NCI-H2081 treated with DMSO at 0.1 percent for 48 hours (cell line): Measurements from ENCODE around the gene SEPHS2.
"Not testable (repeated sequence)": the region's sequence is repeated elsewhere in the genome, so short reads cannot be mapped to it uniquely, and the experiment has no call there.

Source experiments
- DNase-seq: peaks from one replicate; lab custom pipeline; 2025; lab: John Stamatoyannopoulos, UW

Gene SEPHS2, protein sequence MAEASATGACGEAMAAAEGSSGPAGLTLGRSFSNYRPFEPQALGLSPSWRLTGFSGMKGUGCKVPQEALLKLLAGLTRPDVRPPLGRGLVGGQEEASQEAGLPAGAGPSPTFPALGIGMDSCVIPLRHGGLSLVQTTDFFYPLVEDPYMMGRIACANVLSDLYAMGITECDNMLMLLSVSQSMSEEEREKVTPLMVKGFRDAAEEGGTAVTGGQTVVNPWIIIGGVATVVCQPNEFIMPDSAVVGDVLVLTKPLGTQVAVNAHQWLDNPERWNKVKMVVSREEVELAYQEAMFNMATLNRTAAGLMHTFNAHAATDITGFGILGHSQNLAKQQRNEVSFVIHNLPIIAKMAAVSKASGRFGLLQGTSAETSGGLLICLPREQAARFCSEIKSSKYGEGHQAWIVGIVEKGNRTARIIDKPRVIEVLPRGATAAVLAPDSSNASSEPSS

DNA sequence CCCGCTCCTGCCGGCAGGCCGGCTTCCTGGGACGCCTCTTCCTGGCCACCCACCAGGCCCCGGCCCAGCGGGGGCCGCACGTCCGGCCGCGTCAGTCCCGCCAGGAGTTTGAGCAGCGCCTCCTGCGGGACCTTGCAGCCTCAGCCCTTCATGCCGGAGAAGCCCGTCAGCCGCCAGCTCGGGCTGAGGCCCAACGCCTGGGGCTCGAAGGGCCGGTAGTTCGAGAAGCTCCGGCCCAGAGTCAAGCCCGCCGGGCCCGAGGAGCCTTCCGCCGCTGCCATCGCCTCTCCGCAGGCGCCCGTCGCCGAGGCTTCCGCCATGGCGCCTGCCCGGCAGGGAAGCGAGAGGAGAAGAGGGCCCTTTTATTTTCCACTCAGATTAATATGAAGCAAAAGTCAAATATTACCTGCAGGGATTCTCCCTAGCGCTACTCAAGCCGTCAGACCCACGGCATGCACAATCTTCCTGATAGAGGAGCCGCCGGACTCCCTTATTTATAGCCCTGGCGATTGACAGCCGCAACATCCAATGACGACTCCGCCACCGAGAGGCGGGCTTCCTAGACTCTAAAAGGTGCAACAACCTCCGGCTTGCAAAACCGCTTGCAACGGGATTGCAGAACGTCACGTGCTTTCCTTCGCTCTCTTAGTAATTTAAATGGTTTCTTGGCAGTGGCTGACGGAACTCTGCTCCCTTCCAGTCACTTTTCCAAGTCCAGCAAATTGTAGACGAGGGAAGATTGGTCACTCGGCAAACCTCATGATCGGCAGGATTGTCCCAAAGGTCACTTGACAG, at the start of gene SEPHS2:
Gene SEPHS2, minus strand, starts transcription at position 467 of the 795 bp plus-strand sequence. Its CDS starts 147 bp downstream, at position 320.
- peak; percentile 71 for DNase-seq

GRCh38 chr16:30494709-30495108, 49.0 kb upstream of the SEPHS2 start:
- DNase-seq: no peak

DNA sequence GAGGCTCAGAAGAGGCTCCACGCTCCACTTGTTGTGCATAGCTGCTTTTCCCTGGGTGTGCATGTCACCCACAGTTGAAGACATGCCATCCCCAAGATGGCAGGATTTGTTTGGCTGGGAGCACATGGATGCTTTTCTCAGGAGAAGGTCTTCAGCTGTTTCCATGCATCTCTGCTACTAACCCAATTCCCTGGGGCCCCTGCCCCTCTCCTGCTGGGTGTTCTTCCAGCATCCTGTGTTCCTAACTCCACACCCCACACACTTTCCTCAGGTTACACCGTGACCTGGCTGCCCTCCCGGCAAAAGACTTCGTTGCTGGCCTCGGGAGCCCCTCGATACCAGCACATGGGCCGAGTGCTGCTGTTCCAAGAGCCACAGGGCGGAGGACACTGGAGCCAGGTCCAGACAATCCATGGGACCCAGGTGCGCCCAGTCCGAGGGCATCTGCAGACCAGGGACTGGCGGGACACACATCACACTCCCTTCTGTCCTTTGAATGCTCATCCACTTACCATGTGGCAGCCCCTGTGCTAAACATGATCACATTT, 48.3 kb upstream of the SEPHS2 start:
- DNase-seq: no peak

DNA sequence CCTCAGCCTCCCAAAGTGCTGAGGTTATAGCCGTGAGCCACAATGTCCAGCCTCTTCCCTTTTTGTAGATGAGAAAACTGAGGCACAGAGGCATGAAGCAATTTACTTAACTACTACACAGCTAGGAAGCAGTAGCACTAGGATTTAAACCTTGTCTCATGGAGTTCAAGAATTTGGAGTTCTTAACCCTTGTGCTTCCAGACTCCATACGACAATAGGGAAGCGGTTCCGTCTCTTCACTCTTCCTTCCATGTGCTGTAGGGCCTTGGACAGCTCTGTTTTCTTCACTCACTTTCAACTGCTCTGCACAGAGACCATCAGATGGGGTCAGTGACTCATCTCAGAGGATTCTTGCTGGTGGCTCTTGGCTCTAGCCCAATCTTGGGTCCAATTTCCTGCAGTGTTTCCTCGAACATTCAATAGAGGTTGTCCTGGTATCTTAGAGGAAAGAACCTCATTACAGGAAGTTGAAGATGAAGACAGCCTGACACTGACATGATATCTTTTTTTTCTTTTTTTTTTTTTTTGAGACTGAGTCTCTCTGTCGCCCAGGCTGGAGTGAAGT, 46.2 kb upstream of the SEPHS2 start:
- no peak for DNase-seq

- DNase-seq: no peak
Observed at GRCh38 chr16:30491229-30491628, 45.6 kb upstream of the SEPHS2 start.

GRCh38 chr16:30490210-30490609, 44.5 kb upstream of the SEPHS2 start:
- no peak for DNase-seq

DNA sequence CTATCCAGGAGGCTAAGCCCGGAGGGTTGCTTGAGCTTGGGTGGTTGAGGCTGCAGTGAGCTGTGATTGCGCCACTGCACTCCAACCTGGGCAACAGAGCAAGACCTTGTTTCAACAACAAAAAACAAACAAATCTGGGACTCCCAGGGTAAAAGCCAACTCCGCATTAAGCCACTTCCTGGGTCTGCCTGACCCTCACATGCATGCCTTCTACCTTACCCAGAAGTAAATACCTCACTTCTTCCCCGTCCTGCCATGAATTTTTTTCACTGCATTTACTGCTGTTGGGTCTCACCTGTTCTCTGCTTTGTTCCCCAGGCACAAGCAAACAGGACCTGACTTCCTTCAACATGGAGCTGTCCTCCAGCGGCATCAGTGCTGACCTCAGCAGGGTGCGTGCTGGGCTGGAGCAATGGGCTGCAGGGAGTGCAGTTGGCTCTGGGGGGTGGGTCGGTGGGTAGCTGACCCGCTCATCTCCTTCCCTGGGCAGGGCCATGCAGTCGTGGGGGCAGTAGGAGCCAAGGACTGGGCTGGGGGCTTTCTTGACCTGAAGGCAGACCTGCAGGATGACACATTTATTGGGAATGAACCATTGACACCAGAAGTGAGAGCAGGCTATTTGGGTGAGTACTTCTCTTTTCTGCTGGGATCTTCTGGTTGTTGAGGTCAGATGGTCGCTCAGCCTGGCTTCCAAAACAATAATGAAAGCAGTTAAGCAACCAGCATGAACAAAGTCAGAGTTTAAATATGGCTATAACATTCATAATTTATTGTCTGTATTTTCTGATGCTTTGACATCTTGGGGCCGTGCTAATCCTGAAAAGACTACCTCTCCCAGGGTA, 43.3 kb upstream of the SEPHS2 start:
- no peak for DNase-seq

- no peak for DNase-seq
Observed at GRCh38 chr16:30485818-30486436, 40.3 kb upstream of the SEPHS2 start.

DNA sequence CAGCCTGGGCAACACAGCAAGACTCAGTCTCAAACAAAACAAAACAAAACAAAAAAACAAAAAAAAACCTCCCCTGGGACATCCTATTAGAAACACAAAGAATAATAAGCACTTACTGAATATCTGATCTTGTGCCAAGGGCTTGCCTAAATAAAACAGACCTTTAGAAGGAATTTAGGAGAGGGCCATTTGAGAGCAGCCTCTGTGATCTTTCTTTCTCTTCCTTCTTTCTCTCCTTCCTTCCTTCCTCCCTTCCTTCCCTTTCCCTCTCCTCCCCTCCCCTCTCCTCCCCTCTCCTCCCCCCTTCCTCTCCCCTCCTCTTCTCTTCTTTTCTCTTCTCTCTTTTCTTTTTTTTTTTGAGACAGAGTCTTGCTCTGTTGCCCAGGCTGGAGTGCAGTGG, 39.2 kb upstream of the SEPHS2 start:
- DNase-seq: no peak

GRCh38 chr16:30482366-30482765, 36.7 kb upstream of the SEPHS2 start:
- DNase-seq: no peak

DNA sequence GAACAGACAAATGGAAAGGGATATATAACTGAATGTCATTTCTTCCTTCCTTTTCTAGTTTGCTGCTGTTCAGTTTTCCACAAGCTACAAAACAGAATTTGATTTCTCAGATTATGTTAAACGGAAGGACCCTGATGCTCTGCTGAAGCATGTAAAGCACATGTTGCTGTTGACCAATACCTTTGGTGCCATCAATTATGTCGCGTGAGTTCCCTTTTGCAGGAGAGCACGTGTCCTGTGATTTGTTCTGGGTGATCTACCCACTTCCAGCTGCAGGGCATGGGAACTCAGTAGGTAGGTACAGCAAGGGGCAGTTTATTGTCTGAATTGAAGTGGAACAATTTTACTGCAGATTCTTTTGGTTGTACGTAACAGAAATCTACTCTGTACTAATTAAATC, 35.7 kb upstream of the SEPHS2 start:
- DNase-seq: no peak

DNA sequence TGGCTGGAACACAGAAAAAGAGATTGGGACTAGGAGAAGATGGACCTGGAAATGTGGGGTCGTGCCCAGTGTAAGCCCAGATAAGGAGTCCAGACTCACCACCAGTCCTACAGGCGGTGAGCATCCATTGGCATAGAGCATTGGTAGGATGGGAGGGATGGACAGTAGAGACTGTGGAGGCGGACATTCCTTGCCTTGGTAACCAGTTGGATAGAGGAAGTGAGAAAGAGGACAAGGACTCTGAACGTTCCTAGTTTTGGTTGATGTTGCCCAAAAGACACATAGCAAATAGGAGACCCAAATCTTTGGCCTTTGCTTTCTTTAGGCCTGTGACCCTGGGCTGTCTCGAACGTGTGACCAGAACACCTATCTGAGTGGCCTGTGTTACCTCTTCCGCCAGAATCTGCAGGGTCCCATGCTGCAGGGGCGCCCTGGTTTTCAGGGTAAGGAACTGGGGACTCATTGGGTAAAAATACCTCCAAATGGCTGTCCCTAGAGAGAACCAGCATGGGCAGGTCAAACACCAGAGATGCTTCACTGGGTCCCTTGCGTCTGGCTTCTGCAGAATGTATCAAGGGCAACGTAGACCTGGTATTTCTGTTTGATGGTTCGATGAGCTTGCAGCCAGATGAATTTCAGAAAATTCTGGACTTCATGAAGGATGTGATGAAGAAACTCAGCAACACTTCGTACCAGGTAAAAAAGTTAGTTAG, 33.2 kb upstream of the SEPHS2 start:
- DNase-seq: no peak

- not testable (repeated sequence) for DNase-seq
Observed at GRCh38 chr16:30477773-30478172, 32.1 kb upstream of the SEPHS2 start.

- no peak for DNase-seq
Observed at GRCh38 chr16:30476991-30477390, 31.3 kb upstream of the SEPHS2 start.

GRCh38 chr16:30474684-30475083, 29.0 kb upstream of the SEPHS2 start:
- no peak for DNase-seq

GRCh38 chr16:30474074-30474452, 28.4 kb upstream of the SEPHS2 start:
- DNase-seq: no peak

- DNase-seq: no peak
Observed at GRCh38 chr16:30473231-30474073, 27.8 kb upstream of the SEPHS2 start.

GRCh38 chr16:30472328-30472942, 26.8 kb upstream of the SEPHS2 start, which contains the start of gene ITGAL:
TSS of gene ITGAL (plus strand) at chr16:30472742. CDS start at chr16:30472838, 96 bp downstream.
- DNase-seq: no peak

GRCh38 chr16:30470632-30470995, 24.9 kb upstream of the SEPHS2 start:
- no peak for DNase-seq
